ENCODE results near the gene CRISPLD2.

DNA sequence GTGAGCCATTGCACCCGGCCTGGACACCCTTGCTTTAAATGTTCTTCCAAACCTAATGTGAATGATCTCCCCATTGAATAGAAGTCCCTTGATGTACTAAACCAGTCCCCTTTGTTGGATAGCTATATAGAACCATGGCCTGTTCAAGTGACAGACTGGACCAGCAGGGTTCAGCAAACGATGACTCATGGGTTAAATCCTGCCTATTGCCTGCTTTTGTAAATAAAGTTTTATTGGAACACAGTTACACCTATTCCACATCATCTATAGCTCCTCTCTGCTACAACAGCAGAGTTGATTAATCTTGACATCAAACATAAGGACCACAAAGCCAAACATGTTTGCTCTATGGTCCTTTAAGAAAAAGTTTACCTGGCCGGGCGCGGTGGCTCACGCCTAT, 56.1 kb downstream of the CRISPLD2 start:
- TF ChIP-seq POLR2A (IDR thresholded peaks at IDR 0.05) (no peak), CTCF (IDR thresholded peaks at IDR 0.05) (no peak)

Data from Peyer's patch (tissue), 4 donors.